Heart right ventricle (tissue), 16 donors: ENCODE data around the gene RYR1. TPM values are rescaled to one million over a fixed set of nuclear protein-coding genes. Genes with fewer than 3 reads are reported as not detected.
"Not testable (repeated sequence)": the region's sequence is repeated elsewhere in the genome, so short reads cannot be mapped to it uniquely, and the experiment has no call there.

Source experiments
- ATAC-seq, 8 donors: fragments of 200-7000 bp; cut with Tn5 transposase; one replicate each; pipeline ENCODE4 v1.9.1; 2020; ENCODE audit warnings: mild to moderate bottlenecking in 8 of 8, moderate library complexity in 8 of 8, moderate number of reproducible peaks in 1 of 8
- DNase-seq, 2 donors: peaks; one replicate each; pipeline ENCODE4 v3.0.0-alpha.2; 2020
- H3K27ac ChIP-seq, 10 donors: fragments of 200-600 bp; sonication (generic) in 2 of 10; one replicate each; pipeline versions ENCODE4 v1.5.0 to v1.8.0; 2020 to 2022; ENCODE audit warnings: mild to moderate bottlenecking in 3 of 10
- H3K27me3 ChIP-seq, 7 donors: fragments of 200-600 bp; one replicate each; pipeline ENCODE4 v1.8.0; 2021 to 2022; ENCODE audit warnings: mild to moderate bottlenecking in 2 of 7
- H3K36me3 ChIP-seq, 9 donors: fragments of 200-600 bp; sonication (generic) in 1 of 9; one replicate each; pipeline versions ENCODE4 v1.5.0 to v1.8.0; 2020 to 2022; ENCODE audit warnings: mild to moderate bottlenecking in 2 of 9
- H3K4me1 ChIP-seq, 9 donors: fragments of 200-600 bp; sonication (generic) in 1 of 9; one replicate each; pipeline versions ENCODE4 v1.5.0 to v1.8.0; 2020 to 2022; ENCODE audit warnings: mild to moderate bottlenecking in 4 of 9
- H3K4me3 ChIP-seq, 10 donors: fragments of 200-600 bp; sonication (generic) in 2 of 10; one replicate each; pipeline versions ENCODE4 v1.5.0 to v1.8.0; 2020 to 2022; ENCODE audit warnings: mild to moderate bottlenecking in 7 of 10, moderate library complexity in 2 of 10
- H3K9me3 ChIP-seq, 11 donors: fragments of 200-600 bp in 10 of 11; sonication (generic) in 2 of 11; one replicate each; pipeline versions ENCODE4 v1.5.0 to v1.8.0; 2013 to 2022; ENCODE audit warnings: mild to moderate bottlenecking in 2 of 11, control low read depth in 1 of 11, moderate library complexity in 1 of 11
- CTCF ChIP-seq, 9 donors: fragments of 200-600 bp; sonication (generic) in 2 of 9; IDR thresholded peaks; one replicate each; pipeline versions ENCODE4 v1.5.0 to v1.8.0; 2021 to 2022; ENCODE audit warnings: antibody characterized with exemption in 9 of 9, mild to moderate bottlenecking in 5 of 9, moderate library complexity in 1 of 9
- WGBS, 2 donors: extraction: QIAGEN DNeasy Blood & Tissue Kit; methylation state at CpG; one replicate each; pipeline ENCODE4 v1.1.7; 2013; ENCODE audit warnings: inconsistent platforms in 1 of 2; 5-methylcytosine and 5-hydroxymethylcytosine counted together
- intact Hi-C, 10 donors: fragments of 100-400 bp; cut with DNase I; formaldehyde crosslinking; loops; one replicate each; pipeline versions ENCODE4 v1.11.1 to v1.14.2; 2022
- polyA plus RNA-seq, 2 donors: library from polyadenylated mRNA; stranded (reverse); fragments of 200-250 nt; gene quantifications; one replicate each; pipeline ENCODE4 v1.2.3, GENCODE V29; 2013
- total RNA-seq, 10 donors: library from RNA; stranded (reverse); fragmentation: NEBNext Ultra II Directional in 3 of 10; extraction: Animal tissue kit (Norgen Biotek cat#: 25700) in 3 of 10; gene quantifications; one replicate each; pipeline versions ENCODE4 v1.2.1 to v1.2.4, GENCODE V29; 2021 to 2023
- donor health status: Arrhythmogenic right ventricular cardiomyopathy.
- donor health status: ischemic (EF 13 %, LVEDD 7.1; RV severe dilation, severe dysfunction).
- donor health status: healthy with polysubstance abuse.
- donor health status: DM: no; HTN: yes; CAD: no.
- donor health status: DM: no; HTN: no; CAD: no.
- donor health status: ischemic (EF 25% LVEDD 6.9; RV normal size, moderate dysfunction).
- donor health status: ischemic (EF 25% LVEDD 5.7; RV mildly dilated, moderate dysfunction).
- donor health status: healthy.
- donor health status: DM: yes; HTN: yes; CAD: no.
- donor health status: Ischemic cardiomyopathy.
- donor health status: ischemic (EF 35%, LVEDD 5.7; RV mildly dilated, moderate dysfunction).
- donor health status: nonischemic (EF 11% LVEDD 7.7; RV severe dilation, severe dysfunction).
- donor health status: DM: yes; HTN: yes; CAD: no.
- donor health status: PGD.
- donor health status: ischemic (EF 29% LVEDD 5.4; RV normal size, mild dysfunction).
- donor health status: nonischemic (EF 23%, LVEDD 6.1; RV moderate dilation, normal function).

The RYR1 gene
- total and polyA plus RNA-seq, 12 donors, result 0.20 to 1.7 (median 0.74) TPM

GRCh38 chr19:38557205-38557799, 123.8 kb downstream of the RYR1 start:
- no peak for DNase-seq
- H3K4me3 ChIP-seq, result no peak overlapping the region
- H3K4me1 ChIP-seq, result peaks cover 0 to 4% (median 0%) of the 10 kb centered on the region in 9 donors
- no peak for ATAC-seq
- H3K27me3 ChIP-seq, result peaks cover 0 to 22% (median 0%) of the 10 kb centered on the region in 7 donors
- 70 to 71% methylated on average over 12 of the region's 12 CpGs for WGBS, 2 donors
- intact Hi-C loops, result no loop called here
- H3K9me3 ChIP-seq, result no peaks in the 10 kb centered on the region
- no peak for TF ChIP-seq CTCF (IDR thresholded peaks at IDR 0.05)
- peak overlapping the region in 1 of 10 donors; percentile 20 for H3K27ac ChIP-seq
- H3K36me3 ChIP-seq, result no peaks in the 10 kb centered on the region

GRCh38 chr19:38558933-38559332, 125.4 kb downstream of the RYR1 start:
- H3K27ac ChIP-seq, H3K9me3 ChIP-seq, H3K4me3 ChIP-seq, H3K36me3 ChIP-seq, H3K4me1 ChIP-seq, intact Hi-C loops, DNase-seq, ATAC-seq: not testable (repeated sequence)
- peaks cover 0 to 30% (median 7%) of the 10 kb centered on the region in 7 donors for H3K27me3 ChIP-seq
- 86 to 92% methylated on average over 7 of the region's 7 CpGs for WGBS, 2 donors

GRCh38 chr19:38559428-38560401, 126.2 kb downstream of the RYR1 start:
- Histone ChIP-seq H3K27me3 (peaks cover 6 to 38% (median 15%) of the 10 kb centered on the region in 7 donors), H3K27ac (peak overlapping the region in 1 of 10 donors; percentile 31), H3K36me3 (no peaks in the 10 kb centered on the region), H3K4me1 (peaks cover 0 to 4% (median 0%) of the 10 kb centered on the region in 9 donors), H3K9me3 (no peaks in the 10 kb centered on the region), H3K4me3 (no peak overlapping the region)
- intact Hi-C loops, result no loop called here
- WGBS, 2 donors, result 81 to 84% methylated on average over 13 of the region's 13 CpGs
- TF ChIP-seq CTCF (IDR thresholded peaks at IDR 0.05), result no peak
- DNase-seq (no peak), ATAC-seq (no peak)

- no peak overlapping the region for H3K27ac ChIP-seq
- H3K4me3 ChIP-seq, result no peak overlapping the region
- H3K4me1 ChIP-seq, result peaks cover 0 to 4% (median 0%) of the 10 kb centered on the region in 9 donors
- no peak for TF ChIP-seq CTCF (IDR thresholded peaks at IDR 0.05)
- peaks cover 13 to 50% (median 27%) of the 10 kb centered on the region in 7 donors for H3K27me3 ChIP-seq
- DNase-seq, result no peak
- H3K36me3 ChIP-seq, result no peaks in the 10 kb centered on the region
- no peaks in the 10 kb centered on the region for H3K9me3 ChIP-seq
- WGBS, 2 donors, result 92 to 94% methylated on average over 42 of the region's 42 CpGs
- peak in 1 of 8 donors; percentile 42 for ATAC-seq
- intact Hi-C loops, result no loop called here
Measured at GRCh38 chr19:38561053-38561606, 127.6 kb downstream of the RYR1 start.
